SU-DHL-6 (cell line): Measurements from ENCODE around the gene DIP2C.

Experiments used
- EZH2phosphoT487 ChIP-seq: fragments of 200-600 bp; sonication (generic), shearing (Covaris generic); conservative IDR thresholded peaks from 2 replicates; pipeline ENCODE4 v1.6.1; 2018; ENCODE audit warnings: mild to moderate bottlenecking, antibody characterized with exemption, low read length, moderate library complexity, mixed read lengths
- TF ChIP-seq, protein P1 (sequence below): fragments of 200-600 bp; sonication (generic); IDR thresholded peaks from one replicate; pipeline ENCODE4 v1.5.1; 2017; ENCODE audit warnings: antibody characterized with exemption, mild to moderate bottlenecking, low read length, moderate library complexity; ENCODE audit not compliant: insufficient read depth, poor library complexity, severe bottlenecking

- TF ChIP-seq, protein P1, sequence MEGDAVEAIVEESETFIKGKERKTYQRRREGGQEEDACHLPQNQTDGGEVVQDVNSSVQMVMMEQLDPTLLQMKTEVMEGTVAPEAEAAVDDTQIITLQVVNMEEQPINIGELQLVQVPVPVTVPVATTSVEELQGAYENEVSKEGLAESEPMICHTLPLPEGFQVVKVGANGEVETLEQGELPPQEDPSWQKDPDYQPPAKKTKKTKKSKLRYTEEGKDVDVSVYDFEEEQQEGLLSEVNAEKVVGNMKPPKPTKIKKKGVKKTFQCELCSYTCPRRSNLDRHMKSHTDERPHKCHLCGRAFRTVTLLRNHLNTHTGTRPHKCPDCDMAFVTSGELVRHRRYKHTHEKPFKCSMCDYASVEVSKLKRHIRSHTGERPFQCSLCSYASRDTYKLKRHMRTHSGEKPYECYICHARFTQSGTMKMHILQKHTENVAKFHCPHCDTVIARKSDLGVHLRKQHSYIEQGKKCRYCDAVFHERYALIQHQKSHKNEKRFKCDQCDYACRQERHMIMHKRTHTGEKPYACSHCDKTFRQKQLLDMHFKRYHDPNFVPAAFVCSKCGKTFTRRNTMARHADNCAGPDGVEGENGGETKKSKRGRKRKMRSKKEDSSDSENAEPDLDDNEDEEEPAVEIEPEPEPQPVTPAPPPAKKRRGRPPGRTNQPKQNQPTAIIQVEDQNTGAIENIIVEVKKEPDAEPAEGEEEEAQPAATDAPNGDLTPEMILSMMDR, result no peak
- TF ChIP-seq EZH2phosphoT487, result no peak
These were observed 437.4 kb downstream of the DIP2C start for GRCh38 chr10:251982-252582.
